SJSA1 (cell line): ENCODE measurements around the gene RPS6KB2. TPM values are rescaled to one million over a fixed set of nuclear protein-coding genes. Genes with fewer than 3 reads are reported as not detected.

ENCODE experiments used
- DNase-seq, 2 experiments: peaks; one replicate each; pipeline ENCODE4 v3.0.0-alpha.2; 2015 to 2020; ENCODE audit warnings: low spot score in 2 of 2, low read depth in 1 of 2
- H3K27ac ChIP-seq: fragments of 250-450 bp; sonication (Bioruptor Pico); 2 replicates; pipeline ENCODE4 v1.5.1; 2020; ENCODE audit warnings: mild to moderate bottlenecking, moderate library complexity
- H3K27me3 ChIP-seq: fragments of 250-450 bp; sonication (Bioruptor Pico); replicated peaks from 2 replicates; pipeline ENCODE4 v1.5.1; 2020; ENCODE audit warnings: mild to moderate bottlenecking, moderate library complexity
- H3K36me3 ChIP-seq: fragments of 250-450 bp; sonication (Bioruptor Pico); 2 replicates; pipeline ENCODE4 v1.5.1; 2020; ENCODE audit warnings: mild to moderate bottlenecking
- H3K4me1 ChIP-seq: fragments of 250-450 bp; sonication (Bioruptor Pico); replicated peaks from 2 replicates; pipeline ENCODE4 v1.6.1; 2021; ENCODE audit warnings: mild to moderate bottlenecking
- H3K4me3 ChIP-seq: fragments of 250-450 bp; sonication (Bioruptor Pico); 2 replicates; pipeline ENCODE4 v1.5.1; 2020; ENCODE audit warnings: mild to moderate bottlenecking
- H3K9me3 ChIP-seq: fragments of 250-450 bp; sonication (Bioruptor Pico); replicated peaks from 2 replicates; pipeline ENCODE4 v1.5.1; 2020; ENCODE audit warnings: mild to moderate bottlenecking
- total RNA-seq: library from RNA; depleted of rRNA; stranded (reverse); fragments of >200 nt; shearing (Covaris generic); gene quantifications from 2 replicates; pipeline ENCODE4 v1.2.3, GENCODE V29; 2014

Gene RPS6KB2
- total RNA-seq, 1 experiment from 2014 or later, result 166 TPM

- H3K27me3 ChIP-seq, result no peaks in the 10 kb centered on the region
- H3K4me3 ChIP-seq, result peak overlapping the region; percentile 76
- H3K9me3 ChIP-seq, result no peaks in the 10 kb centered on the region
- peaks cover 30% of the 10 kb centered on the region for H3K4me1 ChIP-seq
- peak overlapping the region; percentile 73 for H3K27ac ChIP-seq
- H3K36me3 ChIP-seq, result peaks cover 54% of the 10 kb centered on the region
- DNase-seq, result peak in 1 of 2 experiments; percentile 42
Observed at GRCh38 chr11:67442504-67443404, 14.5 kb downstream of the RPS6KB2 start.

GRCh38 chr11:67445515-67445914 lies 17.2 kb downstream of the RPS6KB2 start:
- Histone ChIP-seq H3K4me1 (peaks cover 32% of the 10 kb centered on the region), H3K27me3 (no peaks in the 10 kb centered on the region), H3K4me3 (no peak overlapping the region), H3K36me3 (peaks cover 26% of the 10 kb centered on the region), H3K27ac (no peak overlapping the region), H3K9me3 (no peaks in the 10 kb centered on the region)
- DNase-seq, result no peak

DNA sequence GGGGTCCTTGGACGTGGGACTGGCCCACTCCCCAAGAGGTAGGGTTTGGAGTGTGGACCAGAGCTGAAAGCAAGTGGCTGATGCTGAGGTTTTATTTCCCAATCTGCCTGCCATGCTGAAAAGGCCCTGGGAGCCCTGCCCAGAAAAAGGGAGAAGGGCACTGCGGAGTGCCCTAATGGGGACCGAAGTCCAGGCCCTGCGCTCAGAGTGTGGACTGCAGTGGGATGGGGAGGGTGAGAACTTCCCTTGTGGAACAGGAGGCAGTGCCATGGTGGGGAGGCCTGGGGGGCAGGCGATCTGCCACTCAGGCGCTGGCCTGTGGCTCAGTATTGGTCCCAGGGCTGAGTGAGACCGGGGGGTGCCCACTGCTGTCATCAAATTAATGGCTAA lies 19.9 kb downstream of the RPS6KB2 start:
- peaks cover 22% of the 10 kb centered on the region for H3K4me1 ChIP-seq
- H3K27me3 ChIP-seq, result no peaks in the 10 kb centered on the region
- H3K4me3 ChIP-seq, result no peak overlapping the region
- H3K36me3 ChIP-seq, result no peaks in the 10 kb centered on the region
- no peaks in the 10 kb centered on the region; the same call in 1 of the 2 replicates for H3K9me3 ChIP-seq
- no peak overlapping the region for H3K27ac ChIP-seq
- DNase-seq, result no peak

DNA sequence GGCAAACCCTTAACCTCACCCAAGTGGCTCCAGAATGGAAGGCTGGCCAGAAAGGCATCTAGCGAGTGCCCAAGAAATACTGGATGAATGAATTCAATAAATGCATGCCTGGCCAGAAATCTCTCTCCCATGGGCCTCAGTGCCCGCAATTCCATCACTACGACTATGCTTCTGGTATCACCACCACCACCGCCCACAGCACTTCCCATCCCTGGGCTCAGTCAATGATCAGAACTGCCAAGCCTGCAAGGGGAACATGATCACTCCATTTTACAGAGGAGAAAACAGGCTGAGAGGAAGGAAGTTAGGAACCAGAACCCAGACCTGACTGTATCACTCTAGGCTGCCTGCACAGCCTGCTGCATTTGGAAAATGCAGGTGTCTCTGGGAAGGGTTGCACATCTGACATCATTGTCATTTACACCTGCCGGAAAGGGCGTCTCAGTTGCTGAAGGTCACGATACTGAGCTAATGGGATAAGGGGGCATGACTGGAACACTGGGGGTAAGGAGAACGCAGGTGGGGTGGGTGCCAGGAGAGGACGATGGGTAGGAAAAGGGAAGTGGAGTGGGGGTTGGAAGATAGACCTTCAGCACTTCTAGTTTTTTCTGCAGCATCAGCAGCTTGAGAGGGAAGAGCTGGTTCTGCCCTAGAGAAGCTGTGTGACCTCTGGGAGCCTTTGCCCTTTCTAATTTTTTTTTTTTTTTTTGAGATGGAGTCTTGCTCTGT lies 21.0 kb downstream of the RPS6KB2 start:
- Histone ChIP-seq H3K4me3 (no peak overlapping the region), H3K36me3 (no peaks in the 10 kb centered on the region), H3K27me3 (no peaks in the 10 kb centered on the region), H3K4me1 (peaks cover 14% of the 10 kb centered on the region), H3K9me3 (no peaks in the 10 kb centered on the region; the same call in 1 of the 2 replicates), H3K27ac (no peak overlapping the region)
- no peak for DNase-seq

DNA sequence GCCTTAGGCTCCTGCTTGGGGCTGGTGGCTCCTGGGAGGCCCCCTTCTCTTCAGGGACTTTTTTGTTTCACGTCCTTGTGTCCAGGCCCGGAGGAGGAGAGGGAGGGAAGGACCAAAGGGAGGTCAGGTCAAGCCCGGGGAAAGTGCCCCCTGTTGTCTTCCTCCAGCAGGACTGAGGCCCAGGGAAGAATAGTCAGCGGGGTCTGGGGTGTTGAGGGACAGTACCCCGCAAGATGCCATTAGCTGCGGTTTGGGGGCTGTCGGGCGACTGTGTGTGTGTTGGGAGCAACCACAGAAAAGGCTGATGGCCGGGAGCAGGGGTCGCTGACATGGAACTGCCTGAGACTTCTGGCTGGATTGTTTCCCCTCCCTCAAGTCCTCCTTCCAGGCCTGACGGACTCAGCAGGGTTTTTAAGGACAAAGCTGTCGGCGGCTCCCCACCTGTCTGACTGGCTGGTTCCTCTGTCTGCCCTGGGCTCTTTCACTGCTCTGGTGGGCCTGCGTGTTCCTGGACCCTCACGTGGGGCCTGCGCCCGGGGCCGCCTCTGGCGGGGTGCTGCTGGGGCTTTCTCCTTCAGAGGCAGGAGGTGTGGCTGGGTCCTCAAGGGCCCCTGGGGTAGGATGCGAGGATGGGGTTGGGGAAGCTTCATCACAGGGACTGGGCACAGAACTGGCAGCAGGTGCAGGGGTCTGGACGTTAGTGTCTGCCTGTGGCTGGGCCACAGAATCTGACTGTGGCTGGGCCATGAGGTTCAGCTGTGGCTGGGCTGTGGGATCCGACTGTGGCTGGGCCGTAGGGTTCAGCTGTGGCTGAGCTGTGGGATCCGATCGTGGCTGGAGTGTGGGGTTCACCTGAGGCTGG lies 22.7 kb downstream of the RPS6KB2 start:
- Histone ChIP-seq H3K27ac (no peak overlapping the region), H3K27me3 (no peaks in the 10 kb centered on the region), H3K9me3 (no peaks in the 10 kb centered on the region; the same call in 1 of the 2 replicates), H3K36me3 (no peaks in the 10 kb centered on the region), H3K4me3 (no peak overlapping the region), H3K4me1 (peaks cover 14% of the 10 kb centered on the region)
- no peak for DNase-seq

GRCh38 chr11:67451658-67451976 lies 23.3 kb downstream of the RPS6KB2 start:
- Histone ChIP-seq H3K4me3 (no peak overlapping the region), H3K9me3 (no peaks in the 10 kb centered on the region; the same call in 1 of the 2 replicates), H3K27me3 (no peaks in the 10 kb centered on the region), H3K27ac (no peak overlapping the region), H3K36me3 (no peaks in the 10 kb centered on the region), H3K4me1 (peaks cover 14% of the 10 kb centered on the region)
- no peak for DNase-seq

- H3K9me3 ChIP-seq, result no peaks in the 10 kb centered on the region; the same call in 1 of the 2 replicates
- H3K4me1 ChIP-seq, result peaks cover 7% of the 10 kb centered on the region
- H3K27me3 ChIP-seq, result no peaks in the 10 kb centered on the region; the same call in 1 of the 2 replicates
- no peak within 1 kb of the TSS for H3K4me3 ChIP-seq
- no peak for DNase-seq
- H3K27ac ChIP-seq, result no peak within 1 kb of the TSS
- no peaks in the 10 kb centered on the region for H3K36me3 ChIP-seq
Observed at GRCh38 chr11:67452141-67452952, 24.1 kb downstream of the RPS6KB2 start, which contains the start of gene GPR152. GPR152 (minus strand) TSS chr11:67452729; CDS start chr11:67452724, 5 bp downstream.

- DNase-seq, result no peak
- no peak overlapping the region for H3K27ac ChIP-seq
- H3K4me1 ChIP-seq, result no peaks in the 10 kb centered on the region
- no peaks in the 10 kb centered on the region; the same call in 1 of the 2 replicates for H3K9me3 ChIP-seq
- H3K4me3 ChIP-seq, result no peak overlapping the region
- H3K36me3 ChIP-seq, result no peaks in the 10 kb centered on the region
- H3K27me3 ChIP-seq, result no peaks in the 10 kb centered on the region; the same call in 1 of the 2 replicates
Observed at GRCh38 chr11:67453816-67454732, 25.8 kb downstream of the RPS6KB2 start.

- H3K4me3 ChIP-seq, result no peak within 1 kb of the TSS
- no peaks in the 10 kb centered on the region; the same call in 1 of the 2 replicates for H3K9me3 ChIP-seq
- no peaks in the 10 kb centered on the region for H3K4me1 ChIP-seq
- no peaks in the 10 kb centered on the region; the same call in 1 of the 2 replicates for H3K27me3 ChIP-seq
- no peak within 1 kb of the TSS for H3K27ac ChIP-seq
- no peaks in the 10 kb centered on the region for H3K36me3 ChIP-seq
- no peak for DNase-seq
Observed at GRCh38 chr11:67455054-67455453, 26.8 kb downstream of the RPS6KB2 start, which contains the start of gene CABP4. CABP4 (plus strand) TSS chr11:67455354; CDS start chr11:67455424, 70 bp downstream.

GRCh38 chr11:67456068-67456705 lies 27.9 kb downstream of the RPS6KB2 start:
- Histone ChIP-seq H3K27ac (no peak overlapping the region), H3K36me3 (no peaks in the 10 kb centered on the region), H3K9me3 (no peaks in the 10 kb centered on the region; the same call in 1 of the 2 replicates), H3K4me1 (no peaks in the 10 kb centered on the region), H3K27me3 (no peaks in the 10 kb centered on the region; the same call in 1 of the 2 replicates), H3K4me3 (no peak overlapping the region)
- DNase-seq, result no peak

DNA sequence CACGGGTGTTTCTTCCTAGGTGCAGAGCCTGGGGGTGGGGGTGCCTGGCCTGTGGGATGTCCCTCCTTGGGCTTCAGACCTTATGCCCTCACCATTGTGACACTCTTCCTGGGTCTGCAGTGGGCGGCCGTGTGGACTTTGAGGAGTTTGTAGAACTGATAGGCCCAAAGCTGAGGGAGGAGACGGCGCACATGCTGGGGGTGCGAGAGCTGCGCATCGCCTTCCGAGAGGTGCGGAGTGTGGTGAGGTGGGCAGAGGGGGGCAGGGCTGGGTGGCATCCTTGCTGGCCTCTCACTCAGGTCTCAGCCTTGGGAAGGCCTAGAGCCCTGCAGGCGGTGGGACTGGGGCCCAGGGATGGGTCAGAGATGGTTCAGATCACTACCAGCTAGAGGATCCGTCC lies 29.2 kb downstream of the RPS6KB2 start:
- Histone ChIP-seq H3K36me3 (no peaks in the 10 kb centered on the region), H3K9me3 (no peaks in the 10 kb centered on the region; the same call in 1 of the 2 replicates), H3K27me3 (no peaks in the 10 kb centered on the region; the same call in 1 of the 2 replicates), H3K27ac (no peak overlapping the region), H3K4me3 (no peak overlapping the region), H3K4me1 (no peaks in the 10 kb centered on the region)
- DNase-seq, result no peak
